GM21737 (cell line): Measurements from ENCODE around the gene DACH1.
"Not testable (repeated sequence)": the region's sequence is repeated elsewhere in the genome, so short reads cannot be mapped to it uniquely, and the experiment has no call there.

Experiments
- ATAC-seq: cut with Tn5 transposase; IDR thresholded peaks from one replicate; pipeline ENCODE4 v1.9.1; 2021; ENCODE audit warnings: mild to moderate bottlenecking, moderate library complexity; ENCODE audit not compliant: unreplicated experiment

DACH1 gene

GRCh38 chr13:71867131-71867814, at the start of gene DACH1:
TSS of gene DACH1 (minus strand) at chr13:71867204.
- peak; percentile 67 for ATAC-seq

DNA sequence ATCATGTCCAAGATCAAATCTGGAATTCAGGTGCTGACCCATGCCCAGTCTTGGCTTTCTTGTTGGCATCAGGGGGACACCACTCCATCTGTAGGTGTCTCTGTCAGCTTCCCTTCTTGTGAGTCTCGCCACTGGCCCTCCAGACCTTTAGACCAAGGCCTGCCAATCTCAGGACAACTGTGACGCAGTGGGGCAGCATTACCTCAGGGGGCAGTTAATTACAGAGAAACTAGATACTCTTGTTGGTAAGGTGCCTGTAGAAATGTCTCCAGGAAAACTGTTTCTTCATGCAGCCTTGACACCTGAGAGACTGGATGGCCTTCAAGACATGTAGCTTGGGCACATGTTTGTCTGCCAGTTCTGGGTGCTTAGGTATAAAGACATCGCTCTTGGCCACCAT, 46.7 kb upstream of the DACH1 start:
- ATAC-seq, result no peak

GRCh38 chr13:71912524-71912923, 45.5 kb upstream of the DACH1 start:
- ATAC-seq, result no peak

GRCh38 chr13:71906448-71906847, 39.4 kb upstream of the DACH1 start:
- no peak for ATAC-seq

DNA sequence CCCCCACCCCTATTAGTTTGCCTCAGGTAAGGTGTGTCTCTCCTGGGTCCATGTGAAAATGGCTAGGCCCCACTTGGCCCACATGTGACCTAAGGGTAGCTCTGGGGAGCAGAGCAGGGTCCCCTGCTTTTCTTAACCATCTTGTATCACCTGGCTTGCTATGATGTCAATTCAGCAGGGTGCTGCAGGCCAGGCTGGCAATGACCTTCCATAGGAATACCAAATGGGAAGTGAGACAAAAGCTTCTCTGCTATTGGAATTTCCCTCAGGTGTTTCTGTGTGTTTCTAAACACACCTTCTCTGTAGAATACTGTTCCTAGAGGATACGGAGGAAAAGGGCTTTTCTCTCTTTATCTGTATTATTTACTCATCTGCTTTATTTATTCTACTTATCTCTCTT, 35.7 kb upstream of the DACH1 start:
- ATAC-seq, result no peak

- not testable (repeated sequence) for ATAC-seq
These were observed 26.5 kb upstream of the DACH1 start for GRCh38 chr13:71893506-71893905.

DNA sequence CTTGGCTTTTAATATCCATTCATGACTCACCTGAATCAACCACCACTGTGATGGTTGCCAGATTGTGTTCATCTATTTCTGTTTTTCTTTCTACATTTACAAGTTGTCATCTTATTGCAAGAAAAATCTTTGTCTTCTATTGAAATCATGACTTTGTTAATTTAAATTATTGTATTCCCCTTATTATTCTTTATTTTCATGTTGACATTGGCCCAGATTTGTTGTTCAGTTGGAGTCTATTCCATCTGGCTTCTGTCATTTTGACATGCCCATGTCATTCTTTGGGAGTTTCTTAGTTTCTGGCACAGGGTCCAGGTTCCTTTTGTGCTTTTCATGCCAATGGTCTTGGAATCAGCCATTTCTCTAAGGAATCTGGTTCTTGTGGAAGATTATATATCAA, 19.9 kb upstream of the DACH1 start:
- no peak for ATAC-seq

DNA sequence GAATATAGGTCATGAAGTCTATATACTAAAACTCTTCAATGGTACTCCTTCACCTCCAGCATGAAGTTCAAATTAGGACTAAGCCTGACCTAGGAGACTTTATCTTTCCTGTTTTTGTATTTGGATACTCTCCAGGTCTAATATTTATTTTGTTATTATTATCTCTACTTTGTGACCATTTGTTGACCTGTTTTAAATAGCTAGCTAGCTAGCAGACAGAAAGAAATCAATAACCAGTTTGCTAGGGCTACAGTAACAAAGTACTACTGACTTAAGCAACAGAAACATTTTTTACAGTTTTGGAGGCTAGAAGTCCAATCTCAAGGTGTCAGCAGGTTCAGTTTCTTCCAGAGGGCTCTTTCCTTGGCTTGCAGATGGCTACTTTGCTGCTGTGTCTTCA, 15.1 kb upstream of the DACH1 start:
- no peak for ATAC-seq

DNA sequence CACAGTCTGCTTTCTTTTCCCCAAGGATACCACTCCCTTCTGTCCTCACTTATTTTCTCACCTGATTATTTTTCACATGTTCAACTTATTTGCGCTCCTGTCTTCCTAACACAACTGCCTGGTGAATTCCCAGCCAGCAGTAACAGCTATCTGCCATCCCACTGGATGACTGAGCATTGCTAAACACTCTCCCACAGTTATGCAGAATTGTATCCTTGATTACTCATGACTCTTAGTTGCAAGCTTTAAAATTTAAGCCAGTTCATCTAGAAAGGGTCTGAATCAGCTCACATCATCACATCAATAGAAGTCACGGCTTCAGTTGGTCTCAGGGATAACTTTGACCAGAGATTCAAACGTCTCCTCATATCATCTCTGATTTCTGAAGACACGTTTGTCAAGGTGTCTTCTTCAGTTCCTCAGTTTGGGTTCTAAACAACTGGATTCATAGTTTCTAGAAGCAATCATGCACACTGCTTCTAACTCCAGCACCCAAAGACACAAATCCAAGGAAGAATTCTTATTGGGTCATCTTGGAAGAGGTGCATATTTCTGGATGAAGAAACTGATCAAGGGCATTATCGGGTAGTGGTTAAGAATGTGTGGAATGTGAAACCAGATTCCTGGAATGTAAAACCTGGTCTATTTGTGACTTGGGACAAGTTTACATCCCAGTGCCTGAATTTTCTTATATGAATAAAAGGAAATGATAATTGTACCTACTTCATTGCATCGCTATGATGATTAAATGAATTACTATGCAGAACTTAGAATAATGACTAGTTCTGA, 13.9 kb upstream of the DACH1 start:
- ATAC-seq, result no peak

DNA sequence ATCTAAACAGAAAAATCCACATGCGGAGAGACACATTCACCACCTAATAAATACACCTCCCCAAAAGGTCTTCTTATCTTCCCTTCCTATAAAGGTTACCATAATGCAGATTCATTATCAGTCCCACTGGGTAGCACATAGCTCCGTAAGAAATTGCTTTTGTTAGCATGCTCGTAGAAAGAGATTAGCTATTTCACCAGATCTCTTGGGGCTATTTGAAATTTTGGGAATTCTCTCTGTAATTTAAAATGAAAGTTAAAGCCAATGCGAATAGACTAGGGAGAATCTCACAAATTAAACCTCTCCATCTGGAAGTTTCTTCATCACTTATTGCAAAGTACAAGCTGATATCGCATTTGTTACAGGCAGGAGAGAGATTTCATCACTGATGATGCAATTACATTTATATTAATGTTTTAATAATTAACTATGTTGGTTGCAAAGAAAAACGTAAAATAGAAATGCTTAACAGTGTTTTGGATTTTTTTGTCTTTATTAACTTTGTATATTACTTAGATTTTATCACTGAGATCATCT, 12.9 kb upstream of the DACH1 start:
- no peak for ATAC-seq

- peak; percentile 94 for ATAC-seq
These were observed 12.1 kb upstream of the DACH1 start for GRCh38 chr13:71879129-71879535.

- ATAC-seq, result no peak
These were observed 10.3 kb upstream of the DACH1 start for GRCh38 chr13:71877256-71877653.

DNA sequence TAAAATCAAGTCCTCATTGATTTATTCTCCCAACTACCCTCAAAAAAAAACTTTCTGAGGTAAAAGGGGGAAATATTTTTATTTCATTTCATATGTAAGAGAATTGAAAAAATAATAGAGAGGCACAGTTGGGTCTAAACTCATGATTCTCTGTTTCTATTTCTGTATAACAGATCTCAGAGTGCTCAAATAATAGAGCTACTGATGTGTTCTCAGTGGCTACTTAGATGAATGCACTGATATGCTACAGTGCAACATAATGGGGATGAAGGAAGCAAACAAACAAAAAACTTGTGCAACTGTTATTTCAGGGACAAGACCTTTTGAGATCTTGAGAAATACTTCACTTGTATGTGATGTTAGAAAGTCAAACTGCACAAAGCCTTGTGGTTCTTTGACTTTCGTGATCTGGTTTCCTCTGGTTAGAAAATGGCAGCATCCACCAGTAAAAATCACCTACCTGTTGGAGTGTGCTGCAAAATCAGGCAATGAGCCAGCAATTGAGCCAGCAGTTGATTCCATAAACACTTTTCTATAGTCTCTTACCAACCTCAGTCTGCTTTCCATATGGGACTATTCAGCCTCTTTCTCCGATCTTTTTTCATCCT, 9.7 kb upstream of the DACH1 start:
- no peak for ATAC-seq

DNA sequence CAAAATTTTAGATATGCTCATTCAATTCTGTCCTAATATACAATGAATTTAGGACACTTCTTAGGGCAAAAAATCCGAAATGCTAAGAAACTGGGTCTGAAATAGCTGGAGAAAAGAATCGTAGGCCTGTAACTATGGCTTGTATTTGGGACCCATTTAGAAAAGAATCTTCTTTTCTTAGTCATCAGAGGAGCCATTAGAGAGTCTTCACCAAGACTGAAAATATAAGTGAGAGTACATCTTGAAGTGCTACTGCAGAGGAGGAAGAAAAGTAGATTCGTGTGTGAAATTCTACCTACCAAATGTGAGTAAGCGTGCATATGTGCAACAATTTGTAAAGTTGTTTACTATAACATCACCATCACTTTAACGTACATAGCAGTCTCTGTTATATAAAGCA, 8.8 kb upstream of the DACH1 start:
- ATAC-seq, result no peak

GRCh38 chr13:71874458-71874857, 7.5 kb upstream of the DACH1 start:
- ATAC-seq, result no peak

GRCh38 chr13:71873418-71874247, 6.6 kb upstream of the DACH1 start:
- no peak for ATAC-seq

DNA sequence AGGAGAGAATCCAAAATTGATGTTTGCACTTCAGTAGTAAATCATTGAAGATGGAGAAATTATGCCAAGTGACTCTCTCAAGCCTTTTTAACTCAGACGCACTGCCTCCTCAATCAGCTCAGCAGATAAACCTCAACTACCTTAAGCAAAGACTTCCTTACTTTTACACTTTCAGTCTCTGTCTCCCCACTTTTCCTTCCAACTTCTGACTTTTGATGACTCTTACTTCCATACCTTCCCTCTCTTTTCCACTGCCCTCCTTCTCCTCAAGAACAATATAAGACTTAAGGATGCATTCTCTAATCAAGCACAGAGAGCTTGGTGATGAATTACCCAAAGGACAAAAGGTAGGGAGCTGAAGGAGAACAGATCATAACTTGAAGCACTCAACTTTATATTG, 4.8 kb upstream of the DACH1 start:
- no peak for ATAC-seq

GRCh38 chr13:71871176-71871754, 4.3 kb upstream of the DACH1 start:
- no peak for ATAC-seq

GRCh38 chr13:71870100-71870499, 3.1 kb upstream of the DACH1 start:
- ATAC-seq, result no peak

DNA sequence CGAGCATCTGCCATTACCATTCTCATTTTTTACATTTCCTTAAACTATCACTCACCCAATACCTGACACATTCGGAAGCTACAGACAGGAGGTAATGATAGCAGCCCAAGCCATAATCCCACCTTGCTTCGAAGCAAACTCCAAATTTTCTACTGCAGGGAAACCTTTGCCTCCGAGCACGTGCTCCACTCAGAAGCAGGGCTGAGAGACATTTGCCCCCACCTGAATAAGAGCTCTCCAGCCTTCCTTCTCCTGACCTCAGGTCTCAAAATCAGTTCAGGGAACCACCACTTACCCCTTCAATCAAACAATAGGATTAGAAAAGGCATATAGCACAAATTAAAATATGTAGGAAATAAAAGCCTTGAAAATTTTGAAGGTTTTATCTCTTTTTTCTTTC, 2.3 kb upstream of the DACH1 start:
- ATAC-seq, result no peak
